Skeletal muscle satellite cell (primary cell): ENCODE results near the gene TRIP12.
"Not testable (repeated sequence)": the region's sequence is repeated elsewhere in the genome, so short reads cannot be mapped to it uniquely, and the experiment has no call there.

Experiments used
- H3K27me3 ChIP-seq: 2 replicates; pipeline ENCODE4 v1.7.0; 2013; ENCODE audit warnings: low read length; ENCODE audit not compliant: control insufficient read depth, insufficient read depth
- H3K36me3 ChIP-seq: 2 replicates; pipeline ENCODE4 v1.7.0; 2013; ENCODE audit warnings: mild to moderate bottlenecking, control low read depth, low read length; ENCODE audit not compliant: insufficient read depth
- H3K4me1 ChIP-seq: 2 replicates; pipeline ENCODE4 v1.7.0; 2013; ENCODE audit warnings: low read length; ENCODE audit not compliant: control insufficient read depth, insufficient read depth
- H3K4me2 ChIP-seq: 2 replicates; pipeline ENCODE4 v1.7.0; 2013; ENCODE audit warnings: mild to moderate bottlenecking, low read length
- H3K4me3 ChIP-seq: 2 replicates; pipeline ENCODE4 v1.7.0; 2013; ENCODE audit warnings: low read length
- H3K9ac ChIP-seq: 2 replicates; pipeline ENCODE4 v1.7.0; 2013; ENCODE audit warnings: mild to moderate bottlenecking, low read depth, low read length, moderate library complexity
- H3K9me3 ChIP-seq: replicated peaks from 2 replicates; pipeline ENCODE4 v1.7.0; 2013; ENCODE audit warnings: mild to moderate bottlenecking, control low read depth, low read length

Gene TRIP12

GRCh38 chr2:229868794-229869193 lies 53.0 kb downstream of the TRIP12 start:
- Histone ChIP-seq H3K9ac (no peak overlapping the region), H3K4me2 (no peak overlapping the region), H3K9me3 (no peaks in the 10 kb centered on the region), H3K27me3 (no peaks in the 10 kb centered on the region), H3K4me1 (no peaks in the 10 kb centered on the region), H3K36me3 (peaks cover 18% of the 10 kb centered on the region), H3K4me3 (no peak overlapping the region)

GRCh38 chr2:229865033-229865432 lies 56.8 kb downstream of the TRIP12 start:
- no peak overlapping the region for H3K4me3 ChIP-seq
- H3K9ac ChIP-seq: no peak overlapping the region
- peaks cover 12% of the 10 kb centered on the region for H3K4me1 ChIP-seq
- no peaks in the 10 kb centered on the region for H3K9me3 ChIP-seq
- peaks cover 12% of the 10 kb centered on the region for H3K36me3 ChIP-seq
- no peak overlapping the region for H3K4me2 ChIP-seq
- H3K27me3 ChIP-seq: no peaks in the 10 kb centered on the region

- Histone ChIP-seq H3K4me2 (no peak overlapping the region), H3K36me3 (peaks cover 22% of the 10 kb centered on the region), H3K4me3 (no peak overlapping the region), H3K4me1 (peaks cover 12% of the 10 kb centered on the region), H3K9me3 (no peaks in the 10 kb centered on the region), H3K27me3 (no peaks in the 10 kb centered on the region), H3K9ac (no peak overlapping the region)
Observed at GRCh38 chr2:229861431-229861830, 60.4 kb downstream of the TRIP12 start.

GRCh38 chr2:229860334-229860733 lies 61.5 kb downstream of the TRIP12 start:
- H3K4me1 ChIP-seq: peaks cover 12% of the 10 kb centered on the region
- peaks cover 29% of the 10 kb centered on the region for H3K36me3 ChIP-seq
- no peaks in the 10 kb centered on the region for H3K27me3 ChIP-seq
- no peak overlapping the region for H3K9ac ChIP-seq
- no peak overlapping the region for H3K4me3 ChIP-seq
- no peak overlapping the region for H3K4me2 ChIP-seq
- H3K9me3 ChIP-seq: no peaks in the 10 kb centered on the region

- H3K4me1 ChIP-seq: peaks cover 8% of the 10 kb centered on the region
Observed at GRCh38 chr2:229858351-229858750, 63.5 kb downstream of the TRIP12 start.

GRCh38 chr2:229857634-229858033 lies 64.2 kb downstream of the TRIP12 start:
- Histone ChIP-seq H3K9me3 (no peaks in the 10 kb centered on the region), H3K36me3 (peaks cover 44% of the 10 kb centered on the region), H3K27me3 (no peaks in the 10 kb centered on the region), H3K4me2 (no peak overlapping the region), H3K4me1 (peaks cover 11% of the 10 kb centered on the region), H3K4me3 (no peak overlapping the region), H3K9ac (no peak overlapping the region)

More at GRCh38 chr2:229858351-229858750, 63.5 kb downstream of the TRIP12 start:
- H3K27me3 ChIP-seq: no peaks in the 10 kb centered on the region
- peaks cover 44% of the 10 kb centered on the region for H3K36me3 ChIP-seq
- no peak overlapping the region for H3K9ac ChIP-seq
- no peaks in the 10 kb centered on the region for H3K9me3 ChIP-seq
- no peak overlapping the region for H3K4me3 ChIP-seq
- no peak overlapping the region for H3K4me2 ChIP-seq

- Histone ChIP-seq H3K36me3 (peaks cover 44% of the 10 kb centered on the region), H3K27me3 (no peaks in the 10 kb centered on the region), H3K4me3 (no peak overlapping the region), H3K4me2 (no peak overlapping the region), H3K4me1 (peaks cover 14% of the 10 kb centered on the region), H3K9ac (no peak overlapping the region), H3K9me3 (no peaks in the 10 kb centered on the region)
Observed at GRCh38 chr2:229856413-229856812, 65.4 kb downstream of the TRIP12 start.

- Histone ChIP-seq H3K27me3 (no peaks in the 10 kb centered on the region), H3K4me1 (peaks cover 12% of the 10 kb centered on the region), H3K9ac (no peak overlapping the region), H3K4me2 (no peak overlapping the region), H3K9me3 (no peaks in the 10 kb centered on the region), H3K4me3 (no peak overlapping the region), H3K36me3 (peaks cover 47% of the 10 kb centered on the region)
Observed at GRCh38 chr2:229855116-229855515, 66.7 kb downstream of the TRIP12 start.

GRCh38 chr2:229852565-229852964 lies 69.2 kb downstream of the TRIP12 start:
- no peak overlapping the region for H3K4me3 ChIP-seq
- peaks cover 12% of the 10 kb centered on the region for H3K4me1 ChIP-seq
- peaks cover 39% of the 10 kb centered on the region for H3K36me3 ChIP-seq
- no peak overlapping the region for H3K9ac ChIP-seq
- no peaks in the 10 kb centered on the region for H3K27me3 ChIP-seq
- no peaks in the 10 kb centered on the region for H3K9me3 ChIP-seq
- peak overlapping the region; percentile 19 for H3K4me2 ChIP-seq

GRCh38 chr2:229851870-229852269 lies 69.9 kb downstream of the TRIP12 start:
- Histone ChIP-seq H3K9ac (no peak overlapping the region), H3K4me1 (peaks cover 12% of the 10 kb centered on the region), H3K4me3 (no peak overlapping the region), H3K36me3 (peaks cover 37% of the 10 kb centered on the region), H3K9me3 (no peaks in the 10 kb centered on the region), H3K4me2 (no peak overlapping the region), H3K27me3 (no peaks in the 10 kb centered on the region)

- H3K27me3 ChIP-seq, H3K9me3 ChIP-seq, H3K4me3 ChIP-seq, H3K9ac ChIP-seq, H3K4me2 ChIP-seq: not testable (repeated sequence)
- peaks cover 26% of the 10 kb centered on the region for H3K36me3 ChIP-seq
- peaks cover 12% of the 10 kb centered on the region for H3K4me1 ChIP-seq
Observed at GRCh38 chr2:229850355-229851275, 71.2 kb downstream of the TRIP12 start.

- no peak overlapping the region for H3K4me2 ChIP-seq
- peaks cover 23% of the 10 kb centered on the region for H3K36me3 ChIP-seq
- no peak overlapping the region for H3K4me3 ChIP-seq
- H3K9ac ChIP-seq: no peak overlapping the region
- no peaks in the 10 kb centered on the region for H3K27me3 ChIP-seq
- peaks cover 12% of the 10 kb centered on the region for H3K4me1 ChIP-seq
- H3K9me3 ChIP-seq: no peaks in the 10 kb centered on the region
Observed at GRCh38 chr2:229849073-229849472, 72.7 kb downstream of the TRIP12 start.
